GM12878 (cell line): ENCODE data around the gene CCDC71. TPM values are rescaled to one million over a fixed set of nuclear protein-coding genes. Genes with fewer than 3 reads are reported as not detected.

ENCODE experiments used
- ATAC-seq: fragments of 200-7000 bp; cut with Tn5 transposase; 3 replicates; pipeline ENCODE4 v1.9.1; 2020; ENCODE audit warnings: mild to moderate bottlenecking, moderate library complexity
- BruUV-seq: library from RNA; stranded (reverse); fragments of 400-500 nt; replicated peaks from 2 replicates; lab custom pipeline; 2021; lab: Mats Ljungman, UMichigan
- CTCF ChIA-PET: fragments of 300-600 bp; sonication (Branson Sonifier 250); formaldehyde crosslinking; extraction: SDS; loops from one replicate; lab custom pipeline; 2021; ENCODE audit warnings: inconsistent platforms; lab: Yijun Ruan, JAX
- POLR2A ChIA-PET: fragments of 350-600 bp; formaldehyde crosslinking; extraction: SDS; loops from one replicate; lab custom pipeline; 2021; ENCODE audit warnings: inconsistent platforms; lab: Charles Lee
- RAD21 ChIA-PET: fragments of 300-600 bp; sonication (Branson Sonifier 250); formaldehyde crosslinking; loops from one replicate; lab custom pipeline; 2023; ENCODE audit warnings: antibody characterized with exemption; ENCODE audit not compliant: unreplicated experiment; lab: Charles Lee
- SMC1A ChIA-PET: fragments of 300-600 bp; sonication (Branson Sonifier 250); formaldehyde crosslinking; loops from one replicate; lab custom pipeline; 2023; ENCODE audit not compliant: unreplicated experiment, uncharacterized antibody; lab: Charles Lee
- DNase-seq: peaks from one replicate; pipeline ENCODE4 v3.0.0-alpha.2; 2011; ENCODE audit warnings: low read depth, low spot score
- FAIRE-seq: peaks from 3 replicates; lab custom pipeline; 2011; peaks lifted over from hg19 to GRCh38; lab: Jason Lieb, UNC
- H2AFZ ChIP-seq: 2 replicates; pipeline ENCODE4 v1.6.0; 2011; ENCODE audit warnings: low read depth, low read length, control low read depth; ENCODE audit not compliant: control insufficient read depth
- H3K27ac ChIP-seq: 2 replicates; pipeline ENCODE4 v1.5.1; 2011; ENCODE audit warnings: control low read depth; ENCODE audit not compliant: control insufficient read depth, insufficient read depth
- H3K27me3 ChIP-seq, 2 experiments: replicated peaks in 1 of 2; 2 replicates each; pipeline versions ENCODE4 v1.6.0 to v1.6.1; 2011; ENCODE audit warnings: low read length in 1 of 2; ENCODE audit not compliant: control insufficient read depth in 2 of 2, insufficient read depth in 2 of 2
- H3K36me3 ChIP-seq, 2 experiments: 2 replicates each; pipeline ENCODE4 v1.5.1; 2011; ENCODE audit warnings: low read length in 1 of 2; ENCODE audit not compliant: control insufficient read depth in 2 of 2, insufficient read depth in 2 of 2
- H3K4me1 ChIP-seq: 2 replicates; pipeline ENCODE4 v1.6.1; 2011; ENCODE audit warnings: mild to moderate bottlenecking, low read length, moderate library complexity, mixed read lengths; ENCODE audit not compliant: control insufficient read depth, insufficient read depth
- H3K4me2 ChIP-seq: 2 replicates; pipeline ENCODE4 v1.6.0; 2011; ENCODE audit warnings: control low read depth; ENCODE audit not compliant: control insufficient read depth, insufficient read depth
- H3K4me3 ChIP-seq: fragments of 200-600 bp; sonication (generic); 2 replicates; pipeline ENCODE4 v1.5.1; 2016
- H3K79me2 ChIP-seq: 2 replicates; pipeline ENCODE4 v1.6.0; 2011; ENCODE audit warnings: low read length; ENCODE audit not compliant: control insufficient read depth, insufficient read depth
- H3K9ac ChIP-seq: 2 replicates; pipeline ENCODE4 v1.8.0; 2011; ENCODE audit warnings: low read length, control low read depth, mixed read lengths; ENCODE audit not compliant: control insufficient read depth, insufficient read depth
- H3K9me3 ChIP-seq: replicated peaks from 3 replicates; pipeline ENCODE4 v1.5.1; 2011; ENCODE audit warnings: mild to moderate bottlenecking, low read length; ENCODE audit not compliant: control insufficient read depth, insufficient read depth
- H4K20me1 ChIP-seq: 2 replicates; pipeline ENCODE4 v1.6.0; 2011; ENCODE audit not compliant: control insufficient read depth, insufficient read depth
- CREM ChIP-seq: IDR thresholded peaks from 2 replicates; pipeline ENCODE4 v1.6.1; 2014; ENCODE audit warnings: antibody characterized with exemption, low read depth
- CUX1 ChIP-seq: IDR thresholded peaks from 2 replicates; pipeline ENCODE4 v1.6.1; 2012; ENCODE audit warnings: improper control_type of control experiment, low read depth, low read length; ENCODE audit not compliant: insufficient replicate concordance
- EGR1 ChIP-seq, 2 experiments: IDR thresholded peaks; 1 replicate in 1 of 2; 2 replicates in 1 of 2; pipeline ENCODE4 v1.6.1; 2011 to 2012; ENCODE audit warnings: low read depth in 2 of 2, low read length in 2 of 2, borderline replicate concordance in 1 of 2, mild to moderate bottlenecking in 1 of 2, moderate library complexity in 1 of 2
- ESRRA ChIP-seq: IDR thresholded peaks from 2 replicates; pipeline ENCODE4 v1.6.1; 2012; ENCODE audit warnings: mild to moderate bottlenecking, low read length, improper control_type of control experiment
- FOS ChIP-seq: IDR thresholded peaks from 3 replicates; pipeline ENCODE4 v1.6.1; 2011; ENCODE audit warnings: borderline replicate concordance; ENCODE audit not compliant: insufficient read length; ENCODE audit errors: extremely low read depth
- HSF1 ChIP-seq: fragments of 150-350 bp; IDR thresholded peaks from 2 replicates; pipeline ENCODE4 v1.6.1; 2014; ENCODE audit warnings: mild to moderate bottlenecking, low read depth, low read length
- NFYB ChIP-seq: IDR thresholded peaks from 2 replicates; pipeline ENCODE4 v1.6.1; 2011; ENCODE audit warnings: low read depth, mild to moderate bottlenecking, low read length, improper control_type of control experiment, moderate library complexity; ENCODE audit not compliant: insufficient read depth
- PAX8 ChIP-seq: fragments of 450-650 bp; IDR thresholded peaks from 2 replicates; pipeline ENCODE4 v1.6.1; 2017; ENCODE audit warnings: mild to moderate bottlenecking, moderate library complexity
- RFX5 ChIP-seq: IDR thresholded peaks from 2 replicates; pipeline ENCODE4 v1.6.1; 2011; ENCODE audit warnings: low read depth, low read length, improper control_type of control experiment
- SIX5 ChIP-seq: IDR thresholded peaks from 2 replicates; pipeline ENCODE4 v1.6.1; 2011; ENCODE audit warnings: mild to moderate bottlenecking, low read depth, low read length, moderate library complexity; ENCODE audit not compliant: severe bottlenecking
- SMC3 ChIP-seq: IDR thresholded peaks from 2 replicates; pipeline ENCODE4 v1.6.1; 2011; ENCODE audit warnings: low read length, improper control_type of control experiment, borderline replicate concordance
- USF1 ChIP-seq: IDR thresholded peaks from 2 replicates; pipeline ENCODE4 v1.6.1; 2011; ENCODE audit warnings: borderline replicate concordance, low read depth, mild to moderate bottlenecking, moderate library complexity, mixed read lengths, low read length; ENCODE audit not compliant: insufficient read depth; ENCODE audit errors: extremely low read length
- ZBTB33 ChIP-seq: fragments of 450-650 bp; IDR thresholded peaks from 2 replicates; pipeline ENCODE4 v1.6.1; 2017; ENCODE audit warnings: mild to moderate bottlenecking
- WGBS: methylation state at CpG from one replicate; pipeline ENCODE4 v1.1.6; 2016; ENCODE audit warnings: low lambda C conversion rate; ENCODE audit not compliant: insufficient replicate concordance, insufficient coverage; ENCODE audit errors: missing lambda C conversion rate; 5-methylcytosine and 5-hydroxymethylcytosine counted together
- in situ Hi-C: fragments of 300-500 bp; cut with MboI; formaldehyde crosslinking; loops from 9 replicates; pipeline ENCODE4 v1.14.3; 2018; ENCODE audit warnings: mixed read lengths
- intact Hi-C: fragments of 100-400 bp; cut with micrococcal nuclease; formaldehyde crosslinking; loops from one replicate; pipeline ENCODE4 v1.14.2; 2022; ENCODE audit not compliant: unreplicated experiment
- polyA plus RNA-seq, 11 experiments: library from polyadenylated mRNA; depleted of rRNA in 4 of 11; unstranded in 6 of 11; stranded (reverse) in 5 of 11; fragments of >200 nt; fragmentation: Nextera tagmentation in 4 of 11; fragmentation: Illumina TruSeq in 1 of 11; extraction: Ambion mirVana in 4 of 11; extraction: Trizol in 1 of 11; gene quantifications; 1 replicate in 1 of 11; 2 replicates in 10 of 11; pipeline versions ENCODE4 v1.2.1 to v1.2.3, GENCODE V29; 2011 to 2016; ENCODE audit warnings: inconsistent platforms in 2 of 11, missing spikeins in 2 of 11, low read depth in 1 of 11
- total RNA-seq, 4 experiments: library from RNA; depleted of rRNA in 3 of 4; stranded (reverse); fragments of >200 nt in 3 of 4; fragmentation: Illumina TruSeq in 1 of 4; extraction: Trizol in 1 of 4; gene quantifications; 2 replicates each; pipeline versions ENCODE4 v1.2.1 to v1.2.3, GENCODE V29; 2013 to 2021

Gene CCDC71
- total and polyA plus RNA-seq, 10 of the 15 experiments (the other 5 are each of a cell fraction or from before 2014, with no cell fraction given), result 0.20 to 38.0 (median 16.1) TPM

GRCh38 chr3:49172551-49173041 is 6.5 kb upstream of the CCDC71 start:
- Histone ChIP-seq H3K36me3 (no peaks in the 10 kb centered on the region), H4K20me1 (no peaks in the 10 kb centered on the region), H2AFZ (no peak overlapping the region), H3K4me3 (no peak overlapping the region), H3K4me2 (no peak overlapping the region), H3K9ac (no peak overlapping the region), H3K9me3 (no peaks in the 10 kb centered on the region; the same call in 2 of the 3 replicates), H3K79me2 (no peaks in the 10 kb centered on the region), H3K27me3 (no peaks in the 10 kb centered on the region), H3K27ac (no peak overlapping the region), H3K4me1 (no peaks in the 10 kb centered on the region)
- ChIA-PET CTCF (interaction anchor here (5.9 kb wide), 1 partner anchor 277 kb away, joined by 59 read pairs; no protein-coding TSS in a partner anchor), SMC1A (no interaction called here), RAD21 (interaction anchor here (1.3 kb wide), 2 partner anchors 167 to 277 kb away, joined by 3 read pairs; partner anchors contain the start of gene USP4), POLR2A (no interaction called here)
- ATAC-seq (no peak), DNase-seq (no peak), FAIRE-seq (no peak)
- 74% methylated on average over 7 of the region's 7 CpGs for WGBS
- intact Hi-C loops, result no loop called here
- no TSS peak for BruUV-seq
- in situ Hi-C loops, result no loop called here
- TF ChIP-seq CREM, result no peak
- TF ChIP-seq ZBTB33, result no peak
- no peak for TF ChIP-seq FOS
- no peak for TF ChIP-seq SIX5
- TF ChIP-seq NFYB, result no peak
- no peak for TF ChIP-seq USF1
- TF ChIP-seq CUX1, result no peak
- TF ChIP-seq SMC3, result no peak
- TF ChIP-seq RFX5, result no peak
- no peak for TF ChIP-seq ESRRA
- no peak for TF ChIP-seq HSF1
- TF ChIP-seq PAX8, result no peak
- no peak for TF ChIP-seq EGR1 (IDR thresholded peaks at IDR 0.05; ENCODE audit: borderline replicate concordance in 1 of 2, low read depth in 2 of 2, low read length in 2 of 2)
